Natural killer cell treated with Interleukin-12 subunit alpha and Interleukin-12 subunit beta and Interleukin-15 and Interleukin-18, amount 100 ng/mL, for 72 hours (primary cell): ENCODE data around the gene ZNF518A. TPM values are rescaled to one million over a fixed set of nuclear protein-coding genes. Genes with fewer than 3 reads are reported as not detected.

Experiments used
- ATAC-seq, 2 donors: fragments of 150-1000 bp; cut with Tn5 transposase in 1 of 2; sonication (Bioruptor Pico), chemical (Tn5 transposase) in 1 of 2; 2 replicates each; pipeline ENCODE4 v1.10.0; 2021
- DNase-seq: peaks from one replicate; pipeline ENCODE4 v3.0.0; 2022; ENCODE audit warnings: low spot score
- H3K27ac Mint-ChIP-seq, 2 donors: 1 replicate in 1 of 2; 2 replicates in 1 of 2; pipeline ENCODE4 v1.8.0; 2022; ENCODE audit warnings: mixed read lengths in 2 of 2, mild to moderate bottlenecking in 1 of 2, moderate library complexity in 1 of 2
- H3K27me3 Mint-ChIP-seq, 2 donors: 1 replicate in 1 of 2; 2 replicates in 1 of 2; pipeline ENCODE4 v1.8.0; 2022; ENCODE audit warnings: mixed read lengths in 2 of 2
- H3K36me3 Mint-ChIP-seq: one replicate; pipeline ENCODE4 v1.8.0; 2022; ENCODE audit warnings: mixed read lengths
- H3K4me1 Mint-ChIP-seq, 2 donors: 1 replicate in 1 of 2; 2 replicates in 1 of 2; pipeline ENCODE4 v1.8.0; 2022; ENCODE audit warnings: low read depth in 2 of 2, mixed read lengths in 2 of 2, mild to moderate bottlenecking in 1 of 2
- H3K4me3 Mint-ChIP-seq: one replicate; pipeline ENCODE4 v1.8.0; 2022; ENCODE audit warnings: mixed read lengths
- H3K9me3 Mint-ChIP-seq: 2 replicates; pipeline ENCODE4 v1.8.0; 2022; ENCODE audit warnings: mixed read lengths
- total RNA-seq, 2 donors: library from RNA; stranded (reverse); gene quantifications; one replicate each; pipeline ENCODE4 v1.2.3, GENCODE V29; 2022

The ZNF518A gene
- 10 to 100 TPM; 21.1 to 27.7 TPM for total RNA-seq

DNA sequence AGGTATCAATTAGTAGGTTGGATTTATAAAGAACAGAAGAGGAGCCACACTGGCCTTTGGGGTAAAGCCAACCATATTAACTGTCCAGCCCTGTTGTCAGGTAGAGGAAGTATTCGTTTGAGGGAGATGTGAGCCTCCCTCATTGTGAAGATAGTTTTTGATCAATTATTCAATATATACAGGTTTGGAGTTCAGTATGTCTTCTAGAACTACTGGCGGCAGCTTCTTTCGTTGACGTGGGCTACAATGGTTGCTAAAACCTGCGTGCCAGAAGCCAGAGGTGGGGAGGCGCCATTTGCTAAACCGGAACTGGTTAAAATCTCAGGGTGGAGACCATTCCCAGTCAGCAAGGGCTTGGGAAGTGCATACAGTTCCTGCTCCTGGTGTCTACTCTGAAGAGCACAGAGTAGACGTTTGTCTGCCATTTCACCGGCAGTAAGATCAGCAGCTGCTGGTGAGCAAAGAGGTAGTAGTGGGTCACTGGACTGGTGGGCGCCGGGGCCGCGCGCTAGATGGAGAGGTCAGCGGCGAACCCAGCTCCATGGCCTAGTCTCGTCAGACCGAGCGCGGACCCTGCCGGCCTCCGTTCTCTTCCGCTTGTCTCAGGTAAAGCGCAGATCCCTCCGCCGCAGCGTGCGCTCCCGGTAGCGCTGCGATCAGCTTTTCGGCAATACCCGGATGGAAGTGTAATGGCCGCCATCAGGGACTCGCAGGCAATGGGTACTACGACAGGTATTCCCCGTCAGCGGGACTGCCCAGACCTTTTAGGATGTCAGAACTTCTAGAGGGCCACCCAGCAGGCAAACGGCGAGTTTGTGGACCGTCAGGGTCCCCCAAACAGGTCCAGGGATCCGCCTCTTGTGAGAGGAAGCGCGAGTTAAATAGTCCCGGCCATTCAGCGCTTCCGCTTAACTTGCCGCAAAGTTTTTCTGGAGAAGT is at the start of gene ZNF518A:
Gene ZNF518A, plus strand, starts transcription at position 911 of the 939 bp plus-strand sequence. CDS start 26,026 bp downstream, outside the sequence.
- peak within 1 kb of the TSS; percentile 95 for H3K4me3 Mint-ChIP-seq
- DNase-seq (peak; percentile 92), ATAC-seq (peak; percentile 91 to 93)
- H3K4me1 Mint-ChIP-seq = peaks cover 9 to 13% of the 10 kb centered on the region in 2 donors
- no peaks in the 10 kb centered on the region for H3K9me3 Mint-ChIP-seq
- peak within 1 kb of the TSS; percentile 97 to 99 for H3K27ac Mint-ChIP-seq
- peaks cover 16% of the 10 kb centered on the region for H3K36me3 Mint-ChIP-seq
- H3K27me3 Mint-ChIP-seq = peaks cover 15 to 19% of the 10 kb centered on the region in 2 donors

DNA sequence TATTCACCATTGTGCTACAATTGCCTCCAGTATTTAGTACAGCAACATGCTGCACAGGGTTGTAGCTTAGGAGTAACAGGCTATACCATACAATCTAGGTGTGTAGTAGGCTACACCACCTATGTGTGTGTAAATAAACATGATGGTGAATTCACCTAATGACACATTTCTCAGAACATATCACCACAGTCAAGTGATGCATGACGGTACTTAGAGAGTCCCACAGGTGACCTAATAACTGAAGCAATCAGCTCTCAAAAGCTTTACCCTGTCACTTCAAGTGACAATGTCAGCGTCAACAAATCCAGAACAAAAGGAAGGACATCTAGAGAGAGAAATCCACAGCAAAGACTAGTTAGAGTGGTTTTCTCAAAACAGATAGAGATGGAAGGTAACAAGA is 47.9 kb upstream of the ZNF518A start:
- Mint-ChIP-seq H3K9me3 (no peaks in the 10 kb centered on the region), H3K36me3 (peaks cover 14% of the 10 kb centered on the region), H3K27ac (no peak overlapping the region), H3K4me1 (peaks cover 4 to 7% of the 10 kb centered on the region in 2 donors), H3K4me3 (no peak overlapping the region), H3K27me3 (no peaks in the 10 kb centered on the region)
- DNase-seq (no peak), ATAC-seq (no peak)

DNA sequence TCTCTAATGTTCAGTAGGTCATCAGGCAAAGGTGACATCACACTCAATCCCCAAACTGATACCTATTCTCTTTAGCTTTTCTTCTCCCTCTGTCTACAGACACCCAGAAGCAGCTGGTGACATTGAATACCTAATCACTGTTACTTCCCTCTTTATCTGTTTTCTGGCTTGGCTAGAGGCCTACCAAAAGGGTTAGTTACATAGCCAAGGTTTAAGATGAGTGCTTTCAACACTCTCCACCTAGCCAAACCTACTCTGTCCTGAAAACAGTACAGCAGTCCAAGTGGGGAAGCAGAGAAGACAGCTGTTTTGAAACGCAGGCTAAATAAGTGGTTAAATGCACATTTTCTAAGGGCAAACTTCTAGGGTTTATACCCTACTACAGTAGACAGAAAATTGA is 47.3 kb upstream of the ZNF518A start:
- no peak for ATAC-seq

GRCh38 chr10:96089116-96089515 is 41.0 kb upstream of the ZNF518A start:
- H3K36me3 Mint-ChIP-seq = peaks cover 24% of the 10 kb centered on the region
- peaks cover 17 to 22% of the 10 kb centered on the region in 2 donors for H3K27me3 Mint-ChIP-seq
- ATAC-seq (no peak), DNase-seq (no peak)
- H3K9me3 Mint-ChIP-seq = peaks cover 2% of the 10 kb centered on the region
- H3K4me1 Mint-ChIP-seq = peaks cover 4 to 10% of the 10 kb centered on the region in 2 donors
- peak overlapping the region; percentile 98 for H3K27ac Mint-ChIP-seq
- peak overlapping the region; percentile 91 for H3K4me3 Mint-ChIP-seq

More for the DNA sequence above, 47.3 kb upstream of the ZNF518A start:
- H3K27me3 Mint-ChIP-seq = no peaks in the 10 kb centered on the region
- no peak overlapping the region for H3K27ac Mint-ChIP-seq
- H3K36me3 Mint-ChIP-seq = peaks cover 14% of the 10 kb centered on the region
- H3K9me3 Mint-ChIP-seq = no peaks in the 10 kb centered on the region
- H3K4me1 Mint-ChIP-seq = peaks cover 1 to 7% of the 10 kb centered on the region in 2 donors
- no peak for DNase-seq
- no peak overlapping the region for H3K4me3 Mint-ChIP-seq

GRCh38 chr10:96089670-96090462 is 40.2 kb upstream of the ZNF518A start:
- Mint-ChIP-seq H3K36me3 (peaks cover 24% of the 10 kb centered on the region), H3K4me3 (peak overlapping the region; percentile 91), H3K4me1 (peaks cover 4 to 10% of the 10 kb centered on the region in 2 donors), H3K9me3 (peaks cover 2% of the 10 kb centered on the region), H3K27me3 (peaks cover 19 to 26% of the 10 kb centered on the region in 2 donors), H3K27ac (peak overlapping the region; percentile 98)
- DNase-seq (peak; percentile 96), ATAC-seq (peak; percentile 95 to 97)

GRCh38 chr10:96090463-96090800 is 39.7 kb upstream of the ZNF518A start:
- H3K27me3 Mint-ChIP-seq = peaks cover 23 to 32% of the 10 kb centered on the region in 2 donors
- ATAC-seq = no peak
- peaks cover 2% of the 10 kb centered on the region for H3K9me3 Mint-ChIP-seq
- no peak for DNase-seq
- peaks cover 4 to 10% of the 10 kb centered on the region in 2 donors for H3K4me1 Mint-ChIP-seq
- peak overlapping the region; percentile 91 for H3K4me3 Mint-ChIP-seq
- peak overlapping the region; percentile 98 for H3K27ac Mint-ChIP-seq
- peaks cover 28% of the 10 kb centered on the region for H3K36me3 Mint-ChIP-seq

GRCh38 chr10:96092999-96093767 is 36.9 kb upstream of the ZNF518A start:
- peaks cover 28% of the 10 kb centered on the region for H3K36me3 Mint-ChIP-seq
- no peak for ATAC-seq
- H3K9me3 Mint-ChIP-seq = peaks cover 2% of the 10 kb centered on the region
- no peak overlapping the region for H3K4me3 Mint-ChIP-seq
- peaks cover 4 to 10% of the 10 kb centered on the region in 2 donors for H3K4me1 Mint-ChIP-seq
- no peak overlapping the region for H3K27ac Mint-ChIP-seq
- peaks cover 42 to 55% of the 10 kb centered on the region in 2 donors for H3K27me3 Mint-ChIP-seq
- no peak for DNase-seq

DNA sequence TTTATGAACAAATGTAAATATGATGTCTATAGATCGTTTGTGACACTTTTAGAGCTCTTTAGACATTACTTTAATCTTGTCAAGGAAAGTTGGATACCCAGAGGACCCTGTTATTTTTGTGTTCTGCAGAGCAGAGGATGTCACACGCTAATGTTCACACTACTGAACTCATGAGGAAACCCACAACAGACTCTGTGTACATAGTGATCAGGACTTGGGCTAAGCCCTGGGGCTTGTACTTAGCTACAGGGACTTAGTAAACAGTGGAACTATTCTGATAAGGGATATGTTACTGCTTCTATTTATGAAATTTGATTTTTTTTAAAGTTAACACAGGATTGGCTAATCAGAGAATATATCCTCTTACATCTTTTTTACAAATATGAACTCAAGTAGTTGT is 36.1 kb upstream of the ZNF518A start:
- Mint-ChIP-seq H3K4me3 (no peak overlapping the region), H3K9me3 (peaks cover 2% of the 10 kb centered on the region), H3K36me3 (peaks cover 28% of the 10 kb centered on the region), H3K27ac (no peak overlapping the region), H3K27me3 (peaks cover 46 to 63% of the 10 kb centered on the region in 2 donors), H3K4me1 (peaks cover 4 to 10% of the 10 kb centered on the region in 2 donors)
- DNase-seq = no peak
- no peak for ATAC-seq

DNA sequence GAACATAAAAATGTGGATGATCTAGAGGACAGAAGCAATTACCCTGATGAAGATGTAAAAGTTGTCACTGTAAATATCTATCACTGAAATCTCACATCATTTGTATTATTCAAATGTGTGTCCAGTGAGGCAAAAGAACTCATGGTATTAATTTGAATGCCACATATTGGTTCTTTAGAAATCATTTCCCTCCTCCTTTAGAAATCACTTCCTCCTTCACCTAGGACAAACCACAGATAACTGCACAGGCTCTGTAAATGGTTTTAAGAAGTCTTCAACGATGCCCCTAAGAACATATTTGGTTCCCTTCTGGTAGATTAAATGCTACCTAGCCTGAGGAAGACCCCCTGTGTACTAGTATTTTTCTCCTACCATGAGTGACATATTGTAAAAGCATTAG is 33.1 kb upstream of the ZNF518A start:
- no peak overlapping the region for H3K27ac Mint-ChIP-seq
- peaks cover 20% of the 10 kb centered on the region for H3K36me3 Mint-ChIP-seq
- H3K4me3 Mint-ChIP-seq = no peak overlapping the region
- peaks cover 2% of the 10 kb centered on the region for H3K9me3 Mint-ChIP-seq
- no peaks in the 10 kb centered on the region for H3K4me1 Mint-ChIP-seq
- ATAC-seq (no peak), DNase-seq (no peak)
- H3K27me3 Mint-ChIP-seq = peaks cover 63 to 90% of the 10 kb centered on the region in 2 donors

GRCh38 chr10:96097865-96098264 is 32.2 kb upstream of the ZNF518A start:
- no peak for DNase-seq
- H3K36me3 Mint-ChIP-seq = peaks cover 11% of the 10 kb centered on the region
- ATAC-seq = no peak
- H3K27me3 Mint-ChIP-seq = peaks cover 59 to 89% of the 10 kb centered on the region in 2 donors
- H3K4me1 Mint-ChIP-seq = no peaks in the 10 kb centered on the region
- H3K4me3 Mint-ChIP-seq = no peak overlapping the region
- H3K9me3 Mint-ChIP-seq = no peaks in the 10 kb centered on the region
- no peak overlapping the region for H3K27ac Mint-ChIP-seq

- no peak overlapping the region for H3K4me3 Mint-ChIP-seq
- no peak for ATAC-seq
- peaks cover 26% of the 10 kb centered on the region for H3K36me3 Mint-ChIP-seq
- peaks cover 66 to 76% of the 10 kb centered on the region in 2 donors for H3K27me3 Mint-ChIP-seq
- no peaks in the 10 kb centered on the region for H3K9me3 Mint-ChIP-seq
- DNase-seq = no peak
- H3K4me1 Mint-ChIP-seq = no peaks in the 10 kb centered on the region
- no peak overlapping the region for H3K27ac Mint-ChIP-seq
Observed at GRCh38 chr10:96107623-96108038, 22.5 kb upstream of the ZNF518A start.

- no peaks in the 10 kb centered on the region for H3K4me1 Mint-ChIP-seq
- H3K9me3 Mint-ChIP-seq = no peaks in the 10 kb centered on the region
- no peak for DNase-seq
- no peak for ATAC-seq
- peaks cover 26% of the 10 kb centered on the region for H3K36me3 Mint-ChIP-seq
- no peak overlapping the region for H3K27ac Mint-ChIP-seq
- H3K4me3 Mint-ChIP-seq = no peak overlapping the region
- H3K27me3 Mint-ChIP-seq = peaks cover 70 to 81% of the 10 kb centered on the region in 2 donors
Observed at GRCh38 chr10:96112531-96112930, 17.6 kb upstream of the ZNF518A start.
